ENCODE results near the gene CDA.
A peak's percentile ranks its signal among the peaks of the same experiment; 100 is the strongest.

Gene CDA

DNA sequence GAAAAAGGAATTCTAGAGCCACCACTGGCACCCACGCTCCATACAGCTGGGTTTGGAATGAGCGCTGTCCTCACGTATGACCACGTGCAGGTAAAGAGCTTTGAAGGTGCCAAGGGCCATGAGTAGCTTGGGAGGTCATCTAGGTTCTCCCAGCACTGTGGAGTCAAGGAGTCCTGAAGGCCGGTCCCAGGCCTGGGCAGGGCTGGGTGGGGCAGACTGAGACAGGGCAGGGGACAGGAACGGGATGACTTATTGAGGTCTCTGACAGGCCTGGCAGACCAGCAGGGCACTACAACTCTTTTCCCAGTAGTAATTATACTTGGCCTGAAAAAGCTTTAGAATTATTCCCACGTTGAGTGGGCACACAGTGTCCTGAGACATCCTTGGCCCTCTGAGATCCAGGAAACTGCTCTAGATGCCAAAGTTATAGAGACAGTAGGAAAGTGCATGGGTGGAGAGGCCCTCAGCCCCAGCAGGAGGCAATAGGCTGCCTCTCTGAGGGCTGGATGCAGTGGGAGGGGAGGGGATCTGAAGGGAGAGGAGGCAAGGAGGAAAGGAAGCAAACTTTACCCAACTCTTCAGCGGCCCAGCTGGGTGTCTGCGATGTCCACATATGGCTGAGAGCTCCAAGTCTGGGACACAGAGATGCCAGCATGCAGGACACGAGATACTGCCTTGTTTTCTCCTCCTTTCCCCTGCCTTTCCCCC lies 1.8 kb upstream of the CDA start:
- TF ChIP-seq, protein P1, sequence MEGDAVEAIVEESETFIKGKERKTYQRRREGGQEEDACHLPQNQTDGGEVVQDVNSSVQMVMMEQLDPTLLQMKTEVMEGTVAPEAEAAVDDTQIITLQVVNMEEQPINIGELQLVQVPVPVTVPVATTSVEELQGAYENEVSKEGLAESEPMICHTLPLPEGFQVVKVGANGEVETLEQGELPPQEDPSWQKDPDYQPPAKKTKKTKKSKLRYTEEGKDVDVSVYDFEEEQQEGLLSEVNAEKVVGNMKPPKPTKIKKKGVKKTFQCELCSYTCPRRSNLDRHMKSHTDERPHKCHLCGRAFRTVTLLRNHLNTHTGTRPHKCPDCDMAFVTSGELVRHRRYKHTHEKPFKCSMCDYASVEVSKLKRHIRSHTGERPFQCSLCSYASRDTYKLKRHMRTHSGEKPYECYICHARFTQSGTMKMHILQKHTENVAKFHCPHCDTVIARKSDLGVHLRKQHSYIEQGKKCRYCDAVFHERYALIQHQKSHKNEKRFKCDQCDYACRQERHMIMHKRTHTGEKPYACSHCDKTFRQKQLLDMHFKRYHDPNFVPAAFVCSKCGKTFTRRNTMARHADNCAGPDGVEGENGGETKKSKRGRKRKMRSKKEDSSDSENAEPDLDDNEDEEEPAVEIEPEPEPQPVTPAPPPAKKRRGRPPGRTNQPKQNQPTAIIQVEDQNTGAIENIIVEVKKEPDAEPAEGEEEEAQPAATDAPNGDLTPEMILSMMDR (IDR thresholded peaks at IDR 0.05; ENCODE audit: low read length, missing control alignments): no peak
- DNase-seq (ENCODE audit: low read depth): no peak
- no peak overlapping the region for H3K4me3 ChIP-seq (replicated peaks; ENCODE audit: low read depth, low read length)

DNA sequence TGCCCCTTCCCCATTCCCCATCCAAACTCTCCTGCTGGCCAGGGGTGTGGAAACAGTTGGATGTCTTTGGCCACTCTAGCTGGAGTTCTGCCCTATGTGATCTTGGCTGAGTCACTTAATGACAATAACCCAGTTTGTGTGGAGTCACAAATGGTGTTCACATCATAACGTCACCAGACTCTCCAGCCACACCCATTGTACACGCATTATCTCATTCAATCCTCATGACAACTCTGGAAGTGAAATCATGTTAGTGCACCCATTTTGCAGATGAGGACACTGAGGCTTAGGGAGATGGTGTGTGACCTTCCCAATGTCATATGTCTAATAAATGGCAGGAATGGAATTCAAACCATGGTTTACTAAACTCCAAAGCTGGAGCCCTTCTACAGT lies 1.2 kb upstream of the CDA start:
- TF ChIP-seq, protein P1 (IDR thresholded peaks at IDR 0.05; ENCODE audit: low read length, missing control alignments): no peak
- peak; percentile 23 for DNase-seq (ENCODE audit: low read depth)

DNA sequence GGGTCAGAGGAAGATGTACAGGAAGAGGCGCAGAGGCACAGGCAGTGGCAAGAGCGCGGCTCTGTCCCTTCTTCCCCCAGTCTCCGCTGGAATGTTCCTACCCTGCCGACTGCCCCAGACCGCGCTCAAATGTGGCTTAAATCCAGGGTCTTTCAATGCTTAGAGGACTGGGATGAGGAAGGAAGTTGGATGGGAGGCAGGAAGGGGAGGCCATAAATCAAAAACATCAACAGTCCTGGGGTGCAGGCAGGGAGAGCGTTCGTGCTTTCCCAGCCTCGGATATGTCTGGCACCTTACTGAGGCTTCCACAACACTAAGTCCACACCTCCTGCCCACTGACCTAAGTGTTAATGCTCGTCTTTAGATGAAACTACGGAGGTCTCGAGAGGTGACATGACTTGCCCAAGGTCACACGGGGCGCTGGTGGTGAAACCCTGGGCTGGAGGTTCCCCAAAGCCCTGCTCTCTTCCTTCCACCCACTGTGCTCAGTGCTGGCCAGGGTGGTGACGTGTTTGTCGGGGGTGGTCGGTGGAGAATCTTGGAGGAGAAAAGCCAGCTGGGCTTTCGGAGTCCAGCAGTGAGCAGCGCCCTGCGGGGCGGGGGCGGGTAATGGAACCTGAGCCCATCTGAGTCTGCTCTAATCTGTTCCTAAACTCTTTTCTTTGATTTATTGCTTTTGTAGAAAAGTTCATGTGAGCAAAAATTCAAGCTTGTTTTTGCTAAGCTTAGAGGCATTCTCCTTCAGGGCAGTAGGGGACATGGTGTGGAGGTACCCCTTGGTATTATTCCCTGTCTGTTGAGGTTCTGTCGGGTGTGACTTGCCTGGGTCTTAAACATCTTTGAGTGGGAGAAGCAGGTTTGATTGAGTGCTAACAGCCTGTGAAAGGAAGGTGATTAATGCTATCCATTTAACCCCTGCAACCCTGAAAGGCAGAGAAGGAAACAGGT lies 708 bp downstream of the CDA start:
- peak; percentile 49 for DNase-seq (ENCODE audit: low read depth)
- H3K4me3 ChIP-seq (replicated peaks; ENCODE audit: low read depth, low read length): no peak overlapping the region
- TF ChIP-seq, protein P1 (IDR thresholded peaks at IDR 0.05; ENCODE audit: low read length, missing control alignments): no peak

More for the DNA sequence above, 1.2 kb upstream of the CDA start:
- H3K4me3 ChIP-seq (replicated peaks; ENCODE audit: low read depth, low read length): no peak overlapping the region

DNA sequence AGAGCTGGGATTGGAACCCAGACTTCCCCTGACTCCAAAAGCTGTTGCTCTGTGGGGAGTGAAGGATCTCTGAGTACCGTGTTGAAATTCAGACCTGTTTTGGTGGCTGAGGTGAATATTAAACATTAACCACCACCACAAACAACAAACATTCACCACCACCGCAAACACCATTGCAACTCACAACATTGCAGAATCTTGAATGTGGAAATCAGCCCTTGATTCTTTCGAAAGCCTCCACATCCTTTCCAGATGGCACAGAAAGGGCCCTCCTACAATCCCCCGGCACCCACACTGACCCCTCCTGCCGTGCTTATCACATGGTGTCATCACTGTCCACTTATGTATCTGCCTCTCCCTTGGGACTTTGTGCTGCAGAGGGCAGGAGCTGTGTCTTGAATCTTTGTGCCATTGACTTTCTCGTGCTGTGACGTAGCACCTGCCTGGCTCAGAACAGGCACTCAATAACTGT lies 1.4 kb downstream of the CDA start:
- no peak for DNase-seq (ENCODE audit: low read depth)
- TF ChIP-seq, protein P1 (IDR thresholded peaks at IDR 0.05; ENCODE audit: low read length, missing control alignments): no peak
- no peak overlapping the region for H3K4me3 ChIP-seq (replicated peaks; ENCODE audit: low read depth, low read length)

DNA sequence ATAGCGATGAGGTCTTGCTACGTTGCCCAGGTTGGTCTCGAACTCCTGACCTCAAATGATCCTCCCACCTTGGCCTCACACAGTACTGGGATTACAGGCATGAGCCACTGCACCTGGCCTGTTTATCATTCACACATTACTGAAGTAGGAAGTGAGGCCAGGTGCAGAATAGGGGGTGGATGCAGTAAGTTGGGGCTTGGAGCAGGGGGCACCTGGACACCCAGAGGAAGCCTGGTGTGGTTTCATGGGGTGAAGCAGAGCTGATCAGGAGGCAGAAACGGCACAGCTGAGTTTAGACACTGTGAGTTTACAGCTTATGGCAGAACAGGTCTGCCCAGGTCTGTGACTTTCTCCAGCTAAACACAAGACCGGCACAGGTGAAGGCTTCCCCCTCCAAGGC lies 4.9 kb downstream of the CDA start:
- DNase-seq (ENCODE audit: low read depth): no peak
- no peak overlapping the region for H3K4me3 ChIP-seq (replicated peaks; ENCODE audit: low read depth, low read length)
- TF ChIP-seq, protein P1 (IDR thresholded peaks at IDR 0.05; ENCODE audit: low read length, missing control alignments): no peak

DNA sequence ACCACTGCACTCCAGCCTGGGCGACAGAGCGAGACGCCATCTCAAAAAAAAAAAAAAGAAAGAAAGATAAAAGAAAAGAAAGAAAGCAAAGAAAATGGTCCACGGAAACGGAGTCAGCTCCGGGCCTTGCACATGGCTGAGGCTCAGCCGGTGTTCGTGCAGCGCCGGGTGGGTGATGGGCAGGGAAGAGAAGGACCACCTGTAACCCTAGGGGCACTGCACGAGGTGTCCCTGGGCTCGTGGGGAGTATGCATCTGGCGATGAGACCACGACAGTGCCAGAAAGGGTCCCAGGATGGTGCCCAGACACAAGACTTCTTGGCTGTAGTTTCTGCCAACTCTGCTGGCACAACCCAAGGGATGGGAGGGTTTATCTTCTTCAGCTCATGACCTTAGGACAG lies 5.8 kb downstream of the CDA start:
- TF ChIP-seq, protein P1 (IDR thresholded peaks at IDR 0.05; ENCODE audit: low read length, missing control alignments): no peak
- no peak overlapping the region for H3K4me3 ChIP-seq (replicated peaks; ENCODE audit: low read depth, low read length)

More for the DNA sequence above, 5.8 kb downstream of the CDA start:
- no peak for DNase-seq (ENCODE audit: low read depth)
